ENCODE measurements around the gene PLPPR1. TPM values are rescaled to one million over a fixed set of nuclear protein-coding genes. Genes with fewer than 3 reads are reported as not detected.

The PLPPR1 gene
- total and polyA plus RNA-seq, 2 of the 13 experiments (the other 11 are each of a cell fraction or from before 2014, with no cell fraction given) = 16.0 to 84.7 TPM

GRCh38 chr9:101336091-101336490 is 307.6 kb downstream of the PLPPR1 start:
- no peak overlapping the region for H2AFZ ChIP-seq (ENCODE audit: low read length)
- H3K4me1 ChIP-seq (ENCODE audit: insufficient read depth, low read length) = peaks cover 21% of the 10 kb centered on the region
- no peaks in the 10 kb centered on the region for H3K79me2 ChIP-seq (ENCODE audit: insufficient read depth, low read length)
- H3K4me3 ChIP-seq (replicated peaks in 1 of 3; ENCODE audit: insufficient read depth in 1 of 3, low read depth in 2 of 3, low read length in 3 of 3) = no peak overlapping the region
- ATAC-seq (no peak), FAIRE-seq (no peak), DNase-seq (ENCODE audit: low spot score) (no peak)
- no peak overlapping the region for H3K4me2 ChIP-seq (ENCODE audit: low read depth, low read length)
- intact Hi-C loops (cut with micrococcal nuclease; ENCODE audit: unreplicated experiment) (no loop called here), in situ Hi-C loops (cut with HindIII; ENCODE audit: extremely low pct_ligation_motif_present, low pct_unique_long_range_greater_than_20kb) (no loop called here)
- H3K27me3 ChIP-seq (ENCODE audit: control insufficient read depth in 1 of 2, insufficient read depth in 2 of 2, low read length in 2 of 2) = no peaks in the 10 kb centered on the region
- H3K9ac ChIP-seq (ENCODE audit: insufficient read depth, low read depth, low read length) = no peak overlapping the region
- no peaks in the 10 kb centered on the region for H3K9me3 ChIP-seq (ENCODE audit: low read length)
- BruUV-seq (replicated peaks) = no TSS peak
- no peaks in the 10 kb centered on the region for H3K36me3 ChIP-seq (replicated peaks in 1 of 2; ENCODE audit: control insufficient read depth in 1 of 2, insufficient read depth in 2 of 2, low read length in 2 of 2)
- POLR2A ChIA-PET = interaction anchor here (2.2 kb wide), 1 partner anchor 10 kb away, joined by 14 read pairs; no protein-coding TSS in a partner anchor
- no peak for TF ChIP-seq KAT7 (CRISPR knock-in tag; IDR thresholded peaks at IDR 0.05; ENCODE audit: borderline replicate concordance)
- no peak for TF ChIP-seq ZNF83 (CRISPR knock-in tag; IDR thresholded peaks at IDR 0.05; ENCODE audit: borderline replicate concordance)
- TF ChIP-seq PAWR (CRISPR knock-in tag; IDR thresholded peaks at IDR 0.05; ENCODE audit: borderline replicate concordance) = no peak
- H3K27ac ChIP-seq (ENCODE audit: extremely low read length, insufficient read depth, low read length) = no peak overlapping the region
- no peaks in the 10 kb centered on the region for H4K20me1 ChIP-seq (ENCODE audit: insufficient read depth, low read length)
- CTCF ChIA-PET (ENCODE audit: low intra/inter-chr PET ratio, low total read pairs) = no interaction called here

DNA sequence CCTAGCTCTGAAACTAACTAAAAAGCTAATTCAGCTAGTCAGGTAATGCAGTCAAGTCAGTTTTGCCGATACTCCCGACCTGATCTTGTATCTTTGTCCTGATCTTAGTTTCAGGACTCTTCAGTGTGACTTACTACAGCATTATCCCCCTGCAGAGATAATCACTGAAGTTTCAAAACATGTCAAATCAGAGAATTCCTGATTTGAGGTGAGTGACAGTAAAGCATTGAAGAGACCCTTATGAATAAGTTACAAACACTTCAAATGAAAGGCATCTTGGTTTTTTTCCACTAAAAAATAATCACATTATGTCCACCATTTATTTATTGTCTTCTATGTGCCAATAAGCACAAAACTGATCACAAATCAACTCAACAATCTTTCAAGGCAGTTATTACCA is 308.7 kb downstream of the PLPPR1 start:
- Histone ChIP-seq H4K20me1 (ENCODE audit: insufficient read depth, low read length) (no peaks in the 10 kb centered on the region), H3K9me3 (ENCODE audit: low read length) (no peaks in the 10 kb centered on the region), H3K4me1 (ENCODE audit: insufficient read depth, low read length) (peaks cover 22% of the 10 kb centered on the region), H3K4me3 (replicated peaks in 1 of 3; ENCODE audit: insufficient read depth in 1 of 3, low read depth in 2 of 3, low read length in 3 of 3) (no peak overlapping the region), H3K79me2 (ENCODE audit: insufficient read depth, low read length) (no peaks in the 10 kb centered on the region), H3K9ac (ENCODE audit: insufficient read depth, low read depth, low read length) (no peak overlapping the region), H3K4me2 (ENCODE audit: low read depth, low read length) (no peak overlapping the region), H3K27me3 (ENCODE audit: control insufficient read depth in 1 of 2, insufficient read depth in 2 of 2, low read length in 2 of 2) (no peaks in the 10 kb centered on the region), H3K36me3 (replicated peaks in 1 of 2; ENCODE audit: control insufficient read depth in 1 of 2, insufficient read depth in 2 of 2, low read length in 2 of 2) (no peaks in the 10 kb centered on the region), H2AFZ (ENCODE audit: low read length) (no peak overlapping the region), H3K27ac (ENCODE audit: extremely low read length, insufficient read depth, low read length) (no peak overlapping the region)
- FAIRE-seq (no peak), ATAC-seq (no peak), DNase-seq (ENCODE audit: low spot score) (no peak)
- intact Hi-C loops (cut with micrococcal nuclease; ENCODE audit: unreplicated experiment) (no loop called here), in situ Hi-C loops (cut with HindIII; ENCODE audit: extremely low pct_ligation_motif_present, low pct_unique_long_range_greater_than_20kb) (no loop called here)
- ChIA-PET POLR2A (no interaction called here), CTCF (ENCODE audit: low intra/inter-chr PET ratio, low total read pairs) (no interaction called here)
- TF ChIP-seq STAG1 (CRISPR knock-in tag; IDR thresholded peaks at IDR 0.05) = no peak
- no peak for TF ChIP-seq BRCA1 (CRISPR knock-in tag; IDR thresholded peaks at IDR 0.05)
- no peak for TF ChIP-seq MXD3 (CRISPR knock-in tag; IDR thresholded peaks at IDR 0.05)
- TF ChIP-seq FOSL1 (CRISPR knock-in tag; IDR thresholded peaks at IDR 0.05; ENCODE audit: borderline replicate concordance) = no peak
- TF ChIP-seq MIER3 (CRISPR knock-in tag; IDR thresholded peaks at IDR 0.05; ENCODE audit: borderline replicate concordance) = no peak
- no peak for TF ChIP-seq NFATC3 (CRISPR knock-in tag; IDR thresholded peaks at IDR 0.05)
- TF ChIP-seq LCORL (IDR thresholded peaks at IDR 0.05) = no peak
- TF ChIP-seq LCORL (CRISPR knock-in tag; IDR thresholded peaks at IDR 0.05) = no peak
- TF ChIP-seq ZNF329 (CRISPR knock-in tag; IDR thresholded peaks at IDR 0.05; ENCODE audit: low read depth) = no peak
- no peak for TF ChIP-seq CENPBD1 (CRISPR knock-in tag; IDR thresholded peaks at IDR 0.05; ENCODE audit: borderline replicate concordance, low read depth)
- 99% methylated on average over 2 of the region's 2 CpGs for WGBS (ENCODE audit: low lambda C conversion rate)
- BruUV-seq (replicated peaks) = no TSS peak
